Panc1 (cell line): ENCODE data around the gene MPLKIP. TPM values are rescaled to one million over a fixed set of nuclear protein-coding genes. Genes with fewer than 3 reads are reported as not detected.

Experiments used
- ATAC-seq: fragments of 200-7000 bp; cut with Tn5 transposase; 2 replicates; pipeline ENCODE4 v1.9.1; 2020; ENCODE audit warnings: mild to moderate bottlenecking, moderate library complexity
- BruUV-seq: library from RNA; stranded (reverse); fragments of 400-500 nt; replicated peaks from 2 replicates; lab custom pipeline; 2021; lab: Mats Ljungman, UMichigan
- CTCF ChIA-PET: fragments of 300-600 bp; sonication (Branson Sonifier 250); formaldehyde crosslinking; loops from one replicate; lab custom pipeline; 2022; ENCODE audit warnings: antibody characterized with exemption; lab: Charles Lee
- POLR2A ChIA-PET: fragments of 300-600 bp; sonication (Branson Sonifier 250); formaldehyde crosslinking; loops from one replicate; lab custom pipeline; 2022; ENCODE audit warnings: antibody characterized with exemption; lab: Charles Lee
- DNase-seq: peaks from one replicate; pipeline ENCODE4 v3.0.0-alpha.2; 2010; ENCODE audit warnings: low read depth, low spot score
- H3K27ac ChIP-seq: 2 replicates; pipeline ENCODE4 v1.5.1; 2011; ENCODE audit warnings: mild to moderate bottlenecking, low read length, inconsistent platforms
- H3K27me3 ChIP-seq: fragments of 200-500 bp; sonication (Bioruptor generic); 2 replicates; pipeline ENCODE4 v1.6.0; 2014; ENCODE audit warnings: low read length, inconsistent platforms; ENCODE audit not compliant: control insufficient read depth, insufficient read depth
- H3K36me3 ChIP-seq: fragments of 200-500 bp; sonication (Bioruptor generic); 2 replicates; pipeline ENCODE4 v1.5.1; 2014; ENCODE audit warnings: inconsistent platforms, mild to moderate bottlenecking, low read length, moderate library complexity; ENCODE audit not compliant: control insufficient read depth, insufficient read depth
- H3K4me1 ChIP-seq: 2 replicates; pipeline ENCODE4 v1.5.1; 2011; ENCODE audit warnings: inconsistent platforms, mild to moderate bottlenecking, low read length, moderate library complexity; ENCODE audit not compliant: control insufficient read depth, insufficient read depth
- H3K4me3 ChIP-seq, 2 experiments: 2 replicates each; pipeline ENCODE4 v1.5.1; 2011 to 2012; ENCODE audit warnings: low read depth in 2 of 2, low read length in 2 of 2, mild to moderate bottlenecking in 2 of 2, inconsistent platforms in 1 of 2, moderate library complexity in 1 of 2
- H3K9me3 ChIP-seq: fragments of 200-500 bp; sonication (Bioruptor generic); 2 replicates; pipeline ENCODE4 v1.5.1; 2014; ENCODE audit warnings: low read depth, mild to moderate bottlenecking, inconsistent platforms, low read length, moderate library complexity; ENCODE audit not compliant: control insufficient read depth, insufficient read depth
- POLR2AphosphoS5 ChIP-seq: IDR thresholded peaks from 2 replicates; pipeline ENCODE4 v1.6.1; 2012; ENCODE audit warnings: mild to moderate bottlenecking, low read depth, low read length, moderate library complexity
- REST ChIP-seq, 2 experiments: IDR thresholded peaks; 2 replicates each; pipeline ENCODE4 v1.6.1; 2011 to 2012; ENCODE audit warnings: low read depth in 2 of 2, control low read depth in 1 of 2, low read length in 1 of 2, mild to moderate bottlenecking in 1 of 2, moderate library complexity in 1 of 2; ENCODE audit not compliant: insufficient read depth in 1 of 2
- SIN3A ChIP-seq: IDR thresholded peaks from 2 replicates; pipeline ENCODE4 v1.6.1; 2012; ENCODE audit warnings: low read depth, mild to moderate bottlenecking, low read length, moderate library complexity, borderline replicate concordance; ENCODE audit not compliant: insufficient read depth
- TCF7L2 ChIP-seq: IDR thresholded peaks from 2 replicates; pipeline ENCODE4 v1.6.1; 2011; ENCODE audit warnings: mild to moderate bottlenecking, low read depth, low read length, inconsistent platforms
- in situ Hi-C: cut with HindIII; loops from 2 replicates; pipeline ENCODE4 v1.10.0; 2016; ENCODE audit warnings: low sequenced_read_pairs, low pct_unique_long_range_greater_than_20kb
- intact Hi-C: fragments of 100-400 bp; cut with micrococcal nuclease; formaldehyde crosslinking; loops from one replicate; pipeline ENCODE4 v1.10.0; 2022; ENCODE audit not compliant: unreplicated experiment
- total RNA-seq: library from RNA; stranded (reverse); gene quantifications from one replicate; pipeline ENCODE4 v1.2.1, GENCODE V29; 2021; ENCODE audit not compliant: unreplicated experiment
- TF ChIP-seq, protein P1 (sequence below): fragments of 450-650 bp; IDR thresholded peaks from 2 replicates; pipeline ENCODE4 v1.5.1; 2017; ENCODE audit warnings: mild to moderate bottlenecking

The MPLKIP gene
- total RNA-seq, 1 experiment from 2014 or later: 42.6 TPM

DNA sequence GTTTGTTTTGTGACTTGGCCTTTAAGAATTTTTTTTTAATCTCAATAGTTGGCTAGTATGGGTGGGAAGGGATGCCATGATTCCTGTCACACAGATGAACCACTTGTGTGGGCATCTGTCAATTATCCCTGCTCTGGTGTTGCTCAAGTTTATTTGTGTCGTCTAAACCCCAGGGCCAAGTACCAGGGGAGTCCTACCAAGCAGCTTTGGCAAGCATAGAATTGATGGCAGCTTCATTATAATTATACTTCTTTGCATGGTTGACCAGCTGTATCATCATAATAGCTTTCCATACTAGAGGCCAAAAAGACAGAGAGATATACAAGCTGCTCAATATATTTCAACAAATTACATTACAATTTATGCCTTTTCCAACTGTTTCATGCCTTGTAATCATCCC lies 30.8 kb upstream of the MPLKIP start:
- H3K9me3 ChIP-seq: no peaks in the 10 kb centered on the region
- no peak for ATAC-seq
- H3K27me3 ChIP-seq: no peaks in the 10 kb centered on the region
- no peak for DNase-seq
- intact Hi-C loops (no loop called here), in situ Hi-C loops (no loop called here)
- no peak overlapping the region for H3K4me3 ChIP-seq
- no TSS peak for BruUV-seq
- ChIA-PET CTCF (no interaction called here), POLR2A (no interaction called here)
- H3K4me1 ChIP-seq: no peaks in the 10 kb centered on the region
- no peaks in the 10 kb centered on the region for H3K36me3 ChIP-seq
- H3K27ac ChIP-seq: no peak overlapping the region
- no peak for TF ChIP-seq POLR2AphosphoS5
- no peak for TF ChIP-seq SIN3A
- TF ChIP-seq, protein P1, sequence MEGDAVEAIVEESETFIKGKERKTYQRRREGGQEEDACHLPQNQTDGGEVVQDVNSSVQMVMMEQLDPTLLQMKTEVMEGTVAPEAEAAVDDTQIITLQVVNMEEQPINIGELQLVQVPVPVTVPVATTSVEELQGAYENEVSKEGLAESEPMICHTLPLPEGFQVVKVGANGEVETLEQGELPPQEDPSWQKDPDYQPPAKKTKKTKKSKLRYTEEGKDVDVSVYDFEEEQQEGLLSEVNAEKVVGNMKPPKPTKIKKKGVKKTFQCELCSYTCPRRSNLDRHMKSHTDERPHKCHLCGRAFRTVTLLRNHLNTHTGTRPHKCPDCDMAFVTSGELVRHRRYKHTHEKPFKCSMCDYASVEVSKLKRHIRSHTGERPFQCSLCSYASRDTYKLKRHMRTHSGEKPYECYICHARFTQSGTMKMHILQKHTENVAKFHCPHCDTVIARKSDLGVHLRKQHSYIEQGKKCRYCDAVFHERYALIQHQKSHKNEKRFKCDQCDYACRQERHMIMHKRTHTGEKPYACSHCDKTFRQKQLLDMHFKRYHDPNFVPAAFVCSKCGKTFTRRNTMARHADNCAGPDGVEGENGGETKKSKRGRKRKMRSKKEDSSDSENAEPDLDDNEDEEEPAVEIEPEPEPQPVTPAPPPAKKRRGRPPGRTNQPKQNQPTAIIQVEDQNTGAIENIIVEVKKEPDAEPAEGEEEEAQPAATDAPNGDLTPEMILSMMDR: no peak
- TF ChIP-seq TCF7L2: no peak
- TF ChIP-seq REST (IDR thresholded peaks at IDR 0.05; ENCODE audit: insufficient read depth in 1 of 2, low read depth in 2 of 2, low read length in 1 of 2): no peak

- CTCF ChIA-PET: no interaction called here
- intact Hi-C loops: no loop called here
Observed at GRCh38 chr7:40162516-40162915, 28.1 kb upstream of the MPLKIP start.

More at GRCh38 chr7:40162516-40162915, 28.1 kb upstream of the MPLKIP start:
- H3K4me3 ChIP-seq: no peak overlapping the region
- POLR2A ChIA-PET: no interaction called here
- no peaks in the 10 kb centered on the region for H3K27me3 ChIP-seq
- no TSS peak for BruUV-seq
- TF ChIP-seq REST (IDR thresholded peaks at IDR 0.05; ENCODE audit: insufficient read depth in 1 of 2, low read depth in 2 of 2, low read length in 1 of 2) (no peak), POLR2AphosphoS5 (no peak), TCF7L2 (no peak), SIN3A (no peak)
- TF ChIP-seq, protein P1: no peak
- in situ Hi-C loops: no loop called here
- DNase-seq: no peak
- no peaks in the 10 kb centered on the region for H3K9me3 ChIP-seq
- no peaks in the 10 kb centered on the region for H3K36me3 ChIP-seq
- no peak overlapping the region for H3K27ac ChIP-seq
- no peak for ATAC-seq
- H3K4me1 ChIP-seq: no peaks in the 10 kb centered on the region
